ENCODE results near the gene RPS6KA5. TPM values are rescaled to one million over a fixed set of nuclear protein-coding genes. Genes with fewer than 3 reads are reported as not detected.

RPS6KA5 gene
- total RNA-seq, 1 experiment from 2014 or later = 24.2 TPM

DNA sequence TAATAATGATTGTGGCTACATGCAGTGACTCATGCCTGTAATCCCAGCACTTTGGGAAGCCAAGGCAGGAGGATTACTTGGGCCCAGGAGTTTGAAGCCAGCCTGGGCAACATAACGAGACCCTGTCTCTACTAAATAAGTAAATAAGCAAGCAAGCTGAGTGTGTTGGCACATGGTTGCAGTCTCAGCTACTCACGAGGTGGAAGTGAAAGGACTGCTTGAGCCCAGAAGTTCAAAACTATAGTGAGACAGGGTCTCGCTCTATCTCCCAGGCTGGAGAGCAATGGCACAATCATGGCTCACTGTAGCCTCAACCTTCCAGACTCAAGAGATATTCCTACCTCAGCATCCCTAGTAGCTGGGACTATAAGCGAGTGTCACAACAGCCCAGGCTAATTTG, 64.7 kb downstream of the RPS6KA5 start:
- no peaks in the 10 kb centered on the region for H3K9me2 ChIP-seq (ENCODE audit: insufficient read depth)
- no peak overlapping the region for H3K4me2 ChIP-seq (ENCODE audit: low read length)
- POLR2A ChIA-PET = no interaction called here
- CTCF ChIA-PET = no interaction called here
- no peak for ATAC-seq
- no peaks in the 10 kb centered on the region for H4K20me1 ChIP-seq (ENCODE audit: insufficient read depth)
- H3K4me3 ChIP-seq (replicated peaks in 1 of 2; ENCODE audit: low read depth in 1 of 2, low read length in 2 of 2) = no peak overlapping the region
- TF ChIP-seq SP1 (IDR thresholded peaks at IDR 0.05; ENCODE audit: low read depth) (no peak), ZBTB33 (IDR thresholded peaks at IDR 0.05; ENCODE audit: extremely low read depth, insufficient replicate concordance, low read length) (no peak), CEBPB (IDR thresholded peaks at IDR 0.05; ENCODE audit: low read depth) (no peak), RAD21 (IDR thresholded peaks at IDR 0.05; ENCODE audit: low read depth) (no peak), ATF3 (IDR thresholded peaks at IDR 0.05) (no peak), MAX (IDR thresholded peaks at IDR 0.05) (no peak), ELF1 (IDR thresholded peaks at IDR 0.05; ENCODE audit: borderline replicate concordance, low read depth) (no peak), JUND (IDR thresholded peaks at IDR 0.05) (no peak), TCF7L2 (IDR thresholded peaks at IDR 0.05; ENCODE audit: borderline replicate concordance, extremely low read depth, insufficient read depth, insufficient read length) (no peak), ZNF274 (IDR thresholded peaks at IDR 0.05; ENCODE audit: low read depth, low read length) (no peak), EGR1 (IDR thresholded peaks at IDR 0.05; ENCODE audit: low read depth) (no peak), SIN3A (IDR thresholded peaks at IDR 0.05; ENCODE audit: low read depth) (no peak)
- TF ChIP-seq, protein P1, sequence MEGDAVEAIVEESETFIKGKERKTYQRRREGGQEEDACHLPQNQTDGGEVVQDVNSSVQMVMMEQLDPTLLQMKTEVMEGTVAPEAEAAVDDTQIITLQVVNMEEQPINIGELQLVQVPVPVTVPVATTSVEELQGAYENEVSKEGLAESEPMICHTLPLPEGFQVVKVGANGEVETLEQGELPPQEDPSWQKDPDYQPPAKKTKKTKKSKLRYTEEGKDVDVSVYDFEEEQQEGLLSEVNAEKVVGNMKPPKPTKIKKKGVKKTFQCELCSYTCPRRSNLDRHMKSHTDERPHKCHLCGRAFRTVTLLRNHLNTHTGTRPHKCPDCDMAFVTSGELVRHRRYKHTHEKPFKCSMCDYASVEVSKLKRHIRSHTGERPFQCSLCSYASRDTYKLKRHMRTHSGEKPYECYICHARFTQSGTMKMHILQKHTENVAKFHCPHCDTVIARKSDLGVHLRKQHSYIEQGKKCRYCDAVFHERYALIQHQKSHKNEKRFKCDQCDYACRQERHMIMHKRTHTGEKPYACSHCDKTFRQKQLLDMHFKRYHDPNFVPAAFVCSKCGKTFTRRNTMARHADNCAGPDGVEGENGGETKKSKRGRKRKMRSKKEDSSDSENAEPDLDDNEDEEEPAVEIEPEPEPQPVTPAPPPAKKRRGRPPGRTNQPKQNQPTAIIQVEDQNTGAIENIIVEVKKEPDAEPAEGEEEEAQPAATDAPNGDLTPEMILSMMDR (IDR thresholded peaks at IDR 0.05 in 2 of 3, conservative IDR thresholded peaks at IDR 0.05 in 1 of 3; ENCODE audit: borderline replicate concordance in 1 of 3, insufficient read depth in 1 of 3, low read depth in 2 of 3, low read length in 2 of 3) = no peak
- H3K4me1 ChIP-seq (ENCODE audit: control insufficient read depth in 1 of 2, insufficient read depth in 2 of 2, low read length in 2 of 2) = peaks cover 3 to 7% of the 10 kb centered on the region in 2 experiments; a peak in 2 of 4 replicates
- H3K9ac ChIP-seq (ENCODE audit: low read length) = no peak overlapping the region
- no peaks in the 10 kb centered on the region for H3K9me3 ChIP-seq (ENCODE audit: control insufficient read depth in 1 of 2, insufficient read depth in 1 of 2, low read depth in 1 of 2, low read length in 2 of 2)
- RAD21 ChIA-PET (ENCODE audit: low non-redundant PET in 1 of 2, low total read pairs in 2 of 2, uncharacterized antibody in 2 of 2, unreplicated experiment in 2 of 2) = no interaction called here
- intact Hi-C loops (cut with micrococcal nuclease) = no loop called here
- H3K36me3 ChIP-seq (ENCODE audit: control insufficient read depth in 1 of 2, insufficient read depth in 2 of 2, low read length in 2 of 2) = no peaks in the 10 kb centered on the region
- no peak overlapping the region for H2AFZ ChIP-seq (ENCODE audit: low read depth, low read length, poor library complexity, severe bottlenecking)
- no peaks in the 10 kb centered on the region for H3K27me3 ChIP-seq (ENCODE audit: insufficient read depth, low read length)
- no peak overlapping the region for H3K27ac ChIP-seq (ENCODE audit: low read depth, low read length)
- no peaks in the 10 kb centered on the region for H3K79me2 ChIP-seq (ENCODE audit: insufficient read depth, low read length)
- no TSS peak for BruUV-seq (replicated peaks)
- DNase-seq (ENCODE audit: low read depth, low spot score) = no peak

Measured in HCT116 (cell line).